CD14-positive monocyte (primary cell): ENCODE data around the gene LGALS3BP. TPM values are rescaled to one million over a fixed set of nuclear protein-coding genes. Genes with fewer than 3 reads are reported as not detected.
"Not testable (repeated sequence)": the region's sequence is repeated elsewhere in the genome, so short reads cannot be mapped to it uniquely, and the experiment has no call there.

Experiments
- DNase-seq, 3 donors: peaks; one replicate each; pipeline ENCODE4 v3.0.0-alpha.2; 2011 to 2022
- H2AFZ ChIP-seq: 2 replicates; pipeline ENCODE4 v1.6.0; 2012; ENCODE audit warnings: mild to moderate bottlenecking, low read depth, low read length, inconsistent platforms; ENCODE audit not compliant: insufficient read depth, poor library complexity, severe bottlenecking
- H3K27ac ChIP-seq, 2 donors: 1 replicate in 1 of 2; 2 replicates in 1 of 2; pipeline ENCODE4 v1.5.1; 2012 to 2013; ENCODE audit warnings: low read length in 2 of 2, control low read depth in 1 of 2, inconsistent platforms in 1 of 2, low read depth in 1 of 2, mild to moderate bottlenecking in 1 of 2
- H3K27me3 ChIP-seq, 2 donors: one replicate each; pipeline versions ENCODE4 v1.6.0 to v1.6.1; 2011 to 2013; ENCODE audit warnings: low read length in 2 of 2; ENCODE audit not compliant: control insufficient read depth in 2 of 2, insufficient read depth in 2 of 2
- H3K36me3 ChIP-seq, 2 donors: replicated peaks in 1 of 2; 1 replicate in 1 of 2; 2 replicates in 1 of 2; pipeline versions ENCODE4 v1.5.1 to v1.6.1; 2012 to 2013; ENCODE audit warnings: low read length in 2 of 2, control low read depth in 1 of 2, inconsistent platforms in 1 of 2, mild to moderate bottlenecking in 1 of 2; ENCODE audit not compliant: insufficient read depth in 2 of 2, control insufficient read depth in 1 of 2
- H3K4me1 ChIP-seq, 2 donors: 1 replicate in 1 of 2; 2 replicates in 1 of 2; pipeline versions ENCODE4 v1.5.1 to v1.6.1; 2012 to 2013; ENCODE audit warnings: low read length in 2 of 2, control low read depth in 1 of 2, inconsistent platforms in 1 of 2, mild to moderate bottlenecking in 1 of 2, moderate library complexity in 1 of 2; ENCODE audit not compliant: insufficient read depth in 2 of 2, control insufficient read depth in 1 of 2
- H3K4me2 ChIP-seq: replicated peaks from 2 replicates; pipeline ENCODE3; 2012; ENCODE audit warnings: low read length, moderate library complexity, mild to moderate bottlenecking; ENCODE audit not compliant: poor library complexity, severe bottlenecking; ENCODE audit errors: extremely low read depth
- H3K4me3 ChIP-seq, 3 experiments: fragments of 200-600 bp in 1 of 3; sonication (generic) in 1 of 3; replicated peaks in 1 of 3; 1 replicate in 2 of 3; 2 replicates in 1 of 3; pipeline ENCODE4 v1.5.1; 2011 to 2013; ENCODE audit warnings: low read length in 3 of 3, mild to moderate bottlenecking in 3 of 3, control low read depth in 2 of 3, low read depth in 2 of 3, inconsistent platforms in 1 of 3, moderate library complexity in 1 of 3
- H3K79me2 ChIP-seq: 2 replicates; pipeline ENCODE4 v1.6.0; 2012; ENCODE audit warnings: mild to moderate bottlenecking, control low read depth, inconsistent platforms, low read length, moderate library complexity; ENCODE audit not compliant: insufficient read depth
- H3K9ac ChIP-seq: 2 replicates; pipeline ENCODE4 v1.6.0; 2017; ENCODE audit warnings: low read length, mild to moderate bottlenecking; ENCODE audit not compliant: insufficient read depth, poor library complexity, severe bottlenecking
- H3K9me3 ChIP-seq, 2 donors: replicated peaks in 1 of 2; 1 replicate in 1 of 2; 2 replicates in 1 of 2; pipeline versions ENCODE4 v1.5.1 to v1.6.1; 2012 to 2013; ENCODE audit warnings: low read length in 2 of 2, control low read depth in 1 of 2; ENCODE audit not compliant: control insufficient read depth in 1 of 2, insufficient read depth in 1 of 2
- H4K20me1 ChIP-seq: 2 replicates; pipeline ENCODE4 v1.6.0; 2012; ENCODE audit warnings: mild to moderate bottlenecking, low read length, control low read depth, moderate library complexity; ENCODE audit not compliant: insufficient read depth
- H3K27ac Mint-ChIP-seq, 7 donors: one replicate each; pipeline ENCODE4 v1.8.0; 2020; ENCODE audit warnings: mild to moderate bottlenecking in 7 of 7, mixed read lengths in 7 of 7, moderate library complexity in 6 of 7, inconsistent platforms in 2 of 7
- H3K27me3 Mint-ChIP-seq, 3 donors: one replicate each; pipeline ENCODE4 v1.8.0; 2021 to 2022; ENCODE audit warnings: low read depth in 3 of 3, mild to moderate bottlenecking in 3 of 3, mixed read lengths in 3 of 3, moderate library complexity in 3 of 3, inconsistent platforms in 1 of 3
- H3K36me3 Mint-ChIP-seq, 2 donors: one replicate each; pipeline ENCODE4 v1.8.0; 2020; ENCODE audit warnings: mixed read lengths in 2 of 2, inconsistent platforms in 1 of 2, mild to moderate bottlenecking in 1 of 2
- H3K4me1 Mint-ChIP-seq: one replicate; pipeline ENCODE4 v1.8.0; 2020; ENCODE audit warnings: mild to moderate bottlenecking, mixed read lengths
- H3K4me3 Mint-ChIP-seq, 2 donors: one replicate each; pipeline ENCODE4 v1.8.0; 2020; ENCODE audit warnings: mild to moderate bottlenecking in 2 of 2, mixed read lengths in 2 of 2, moderate library complexity in 1 of 2
- H3K9me3 Mint-ChIP-seq, 7 donors: one replicate each; pipeline ENCODE4 v1.8.0; 2020 to 2022; ENCODE audit warnings: mixed read lengths in 7 of 7, mild to moderate bottlenecking in 6 of 7, moderate library complexity in 6 of 7, inconsistent platforms in 2 of 7
- CTCF ChIP-seq: fragments of 200-600 bp; IDR thresholded peaks from one replicate; pipeline ENCODE4 v1.8.0; 2022; ENCODE audit warnings: antibody characterized with exemption, mild to moderate bottlenecking
- whole genome bisulfite sequencing: methylation state at CpG from one replicate; pipeline ENCODE4 v1.1.5; 2013; ENCODE audit warnings: missing lambda C conversion rate; ENCODE audit not compliant: insufficient coverage; 5-methylcytosine and 5-hydroxymethylcytosine counted together
- intact Hi-C, 2 donors: fragments of 100-400 bp; cut with micrococcal nuclease; formaldehyde crosslinking; loops; one replicate each; pipeline versions ENCODE4 v1.15.0 to v1.15.1; 2023
- polyA plus RNA-seq, 3 donors: library from polyadenylated mRNA; depleted of rRNA in 1 of 3; unstranded in 2 of 3; stranded (reverse) in 1 of 3; fragments of 300-500 nt in 2 of 3; fragments of >200 nt in 1 of 3; fragmentation: Illumina TruSeq in 2 of 3; gene quantifications; 1 replicate in 2 of 3; 2 replicates in 1 of 3; pipeline ENCODE4 v1.2.3, GENCODE V29; 2012 to 2021

Gene LGALS3BP
- polyA plus RNA-seq, 3 donors, result 11.4 to 12.0 (median 11.7) TPM

DNA sequence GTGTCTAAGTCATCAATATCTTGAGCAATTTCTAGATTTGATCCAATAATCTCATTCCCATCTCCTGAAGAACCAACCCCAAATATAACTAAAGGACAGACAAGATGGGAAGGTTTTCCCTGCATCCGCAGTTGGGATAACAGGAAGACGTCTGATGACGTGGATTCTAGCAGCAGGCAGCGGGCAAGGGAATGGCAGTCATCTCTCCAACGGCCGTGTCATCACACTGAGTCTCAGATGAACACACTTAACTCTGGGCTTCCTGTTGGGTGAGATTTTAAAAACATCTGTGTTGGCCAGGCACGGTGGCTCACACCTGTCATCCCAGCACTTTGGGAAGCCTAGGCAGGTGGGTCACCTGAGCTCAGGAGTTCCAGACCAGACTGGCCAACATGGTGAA lies 33.6 kb downstream of the LGALS3BP start:
- no peaks in the 10 kb centered on the region for H3K79me2 ChIP-seq
- H3K27ac ChIP-seq, result no peak overlapping the region
- H3K36me3 ChIP-seq, result no peaks in the 10 kb centered on the region
- H3K4me2 ChIP-seq, result no peak overlapping the region
- peaks cover 9 to 12% of the 10 kb centered on the region in 2 donors for H3K4me1 ChIP-seq
- WGBS, result 82% methylated on average over 6 of the region's 7 CpGs
- Mint-ChIP-seq H3K27ac (peak overlapping the region in 1 of 7 donors; percentile 37), H3K27me3 (peaks cover 0 to 8% (median 7%) of the 10 kb centered on the region in 3 donors), H3K4me3 (no peak overlapping the region), H3K36me3 (peaks cover 3 to 6% of the 10 kb centered on the region in 2 donors), H3K4me1 (peaks cover 11% of the 10 kb centered on the region), H3K9me3 (peaks cover 7 to 20% (median 17%) of the 10 kb centered on the region in 7 donors)
- no peak overlapping the region for H3K4me3 ChIP-seq
- no peak overlapping the region for H2AFZ ChIP-seq
- no peaks in the 10 kb centered on the region for H3K27me3 ChIP-seq
- no peak overlapping the region for H3K9ac ChIP-seq
- no peak for TF ChIP-seq CTCF
- intact Hi-C loops, result no loop called here
- H3K9me3 ChIP-seq, result peaks cover 14 to 17% of the 10 kb centered on the region in 2 donors
- no peaks in the 10 kb centered on the region for H4K20me1 ChIP-seq
- no peak for DNase-seq

DNA sequence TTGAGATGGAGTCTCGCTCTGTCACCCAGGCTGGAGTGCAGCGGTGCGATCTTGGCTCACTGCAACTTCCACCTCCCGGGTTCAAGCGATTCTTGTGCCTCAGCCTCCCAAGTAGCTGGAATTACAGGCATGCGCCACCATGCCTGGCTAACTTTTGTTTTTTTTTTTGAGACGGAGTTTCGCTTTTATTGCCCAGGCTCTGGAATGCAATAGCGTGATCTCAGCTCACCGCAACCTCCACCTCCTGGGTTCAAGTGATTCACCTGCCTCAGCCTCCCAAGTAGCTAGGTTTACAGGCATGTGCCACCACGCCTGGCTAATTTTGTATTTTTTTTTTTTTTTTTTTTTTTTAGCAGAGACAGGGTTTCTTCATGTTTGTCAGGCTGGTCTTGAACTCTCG lies 34.3 kb downstream of the LGALS3BP start:
- H3K4me3 Mint-ChIP-seq, H3K27me3 Mint-ChIP-seq, H3K9me3 ChIP-seq, DNase-seq, H3K79me2 ChIP-seq, H3K4me2 ChIP-seq, H2AFZ ChIP-seq, H4K20me1 ChIP-seq, H3K4me3 ChIP-seq, H3K27ac ChIP-seq, H3K36me3 Mint-ChIP-seq, H3K36me3 ChIP-seq, H3K27me3 ChIP-seq, H3K9ac ChIP-seq, intact Hi-C loops: not testable (repeated sequence)
- H3K9me3 Mint-ChIP-seq, result peaks cover 2 to 13% (median 10%) of the 10 kb centered on the region in 7 donors
- WGBS, result 94% methylated on average over 9 of the region's 12 CpGs
- H3K4me1 ChIP-seq, result peaks cover 9 to 12% of the 10 kb centered on the region in 2 donors
- peak overlapping the region in 1 of 7 donors; percentile 48 for H3K27ac Mint-ChIP-seq
- H3K4me1 Mint-ChIP-seq, result peaks cover 11% of the 10 kb centered on the region
